Activated CD8-positive, alpha-beta T cell treated with anti-CD3 and anti-CD28 coated beads for 36 hours (primary cell): ENCODE measurements around the gene TMEM53. TPM values are rescaled to one million over a fixed set of nuclear protein-coding genes. Genes with fewer than 3 reads are reported as not detected.
A peak's percentile ranks its signal among the peaks of the same experiment; 100 is the strongest.

Source experiments
- ATAC-seq: fragments of 200-7000 bp; cut with Tn5 transposase; one replicate; pipeline ENCODE4 v1.10.0; 2021; ENCODE audit warnings: mild to moderate bottlenecking, moderate library complexity
- CTCF ChIA-PET: fragments of 350-600 bp; sonication (Branson Sonifier 250); formaldehyde crosslinking; loops from one replicate; lab custom pipeline; 2021; ENCODE audit warnings: antibody characterized with exemption; lab: Charles Lee
- POLR2A ChIA-PET: fragments of 350-600 bp; sonication (Branson Sonifier 250); formaldehyde crosslinking; loops from one replicate; lab custom pipeline; 2021; ENCODE audit warnings: antibody characterized with exemption; lab: Charles Lee
- DNase-seq: peaks from one replicate; pipeline ENCODE4 v3.0.0-alpha.2; 2020
- H3K27ac Mint-ChIP-seq: one replicate; pipeline ENCODE4 v1.8.0; 2021; ENCODE audit warnings: mild to moderate bottlenecking, mixed read lengths
- H3K27me3 Mint-ChIP-seq: one replicate; pipeline ENCODE4 v1.8.0; 2021; ENCODE audit warnings: mixed read lengths
- H3K36me3 Mint-ChIP-seq: one replicate; pipeline ENCODE4 v1.8.0; 2021; ENCODE audit warnings: low read depth, mixed read lengths
- H3K4me1 Mint-ChIP-seq: one replicate; pipeline ENCODE4 v1.8.0; 2021; ENCODE audit warnings: low read depth, mixed read lengths
- H3K4me3 Mint-ChIP-seq: one replicate; pipeline ENCODE4 v1.8.0; 2021; ENCODE audit warnings: mild to moderate bottlenecking, moderate library complexity, mixed read lengths
- H3K9me3 Mint-ChIP-seq: one replicate; pipeline ENCODE4 v1.8.0; 2021; ENCODE audit warnings: mixed read lengths
- intact Hi-C: fragments of 100-400 bp; cut with micrococcal nuclease; formaldehyde crosslinking; loops from one replicate; pipeline ENCODE4 v1.10.0; 2022
- total RNA-seq, 2 experiments: library from RNA; stranded (reverse); gene quantifications; one replicate each; pipeline ENCODE4 v1.2.3, GENCODE V29; 2021
- TF ChIP-seq, protein P1 (sequence below): fragments of 200-600 bp; IDR thresholded peaks from one replicate; pipeline ENCODE4 v1.8.0; 2022; ENCODE audit warnings: antibody characterized with exemption, mild to moderate bottlenecking

The TMEM53 gene
- total RNA-seq, 2 experiments from 2014 or later = 2.3 to 3.5 TPM

DNA sequence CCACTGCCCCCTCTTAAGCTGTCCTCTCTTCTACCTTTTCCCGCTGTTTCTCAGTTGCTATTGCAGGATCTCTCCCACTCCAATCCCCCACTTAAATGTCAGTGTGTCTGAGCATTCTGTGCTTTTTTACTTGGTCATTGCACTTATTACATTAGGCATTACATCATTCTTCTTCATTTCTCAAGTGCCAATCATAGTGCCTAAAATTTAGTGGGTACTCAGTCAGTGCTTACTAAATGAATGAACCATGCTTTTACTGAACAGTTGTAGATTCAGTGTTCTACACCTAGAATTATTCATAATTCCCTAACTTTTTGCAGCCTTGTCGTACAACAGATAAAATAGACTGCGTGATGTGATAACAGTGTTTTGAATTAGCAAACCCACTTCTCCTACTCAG, 19.6 kb upstream of the TMEM53 start:
- peak overlapping the region; percentile 60 for H3K27ac Mint-ChIP-seq
- DNase-seq (no peak), ATAC-seq (no peak)
- H3K9me3 Mint-ChIP-seq = no peaks in the 10 kb centered on the region
- peaks cover 41% of the 10 kb centered on the region for H3K4me1 Mint-ChIP-seq
- intact Hi-C loops = no loop called here
- POLR2A ChIA-PET = interaction anchor here (3.3 to 6.9 kb wide), 2 partner anchors 28 to 37 kb away, joined by 12 to 58 read pairs; partner anchors contain the start of gene RNU5D-1
- no peaks in the 10 kb centered on the region for H3K27me3 Mint-ChIP-seq
- CTCF ChIA-PET = interaction anchor here (0.8 kb wide), 1 partner anchor 24 kb away, joined by 4 read pairs; no protein-coding TSS in a partner anchor
- no peak overlapping the region for H3K4me3 Mint-ChIP-seq
- TF ChIP-seq, protein P1, sequence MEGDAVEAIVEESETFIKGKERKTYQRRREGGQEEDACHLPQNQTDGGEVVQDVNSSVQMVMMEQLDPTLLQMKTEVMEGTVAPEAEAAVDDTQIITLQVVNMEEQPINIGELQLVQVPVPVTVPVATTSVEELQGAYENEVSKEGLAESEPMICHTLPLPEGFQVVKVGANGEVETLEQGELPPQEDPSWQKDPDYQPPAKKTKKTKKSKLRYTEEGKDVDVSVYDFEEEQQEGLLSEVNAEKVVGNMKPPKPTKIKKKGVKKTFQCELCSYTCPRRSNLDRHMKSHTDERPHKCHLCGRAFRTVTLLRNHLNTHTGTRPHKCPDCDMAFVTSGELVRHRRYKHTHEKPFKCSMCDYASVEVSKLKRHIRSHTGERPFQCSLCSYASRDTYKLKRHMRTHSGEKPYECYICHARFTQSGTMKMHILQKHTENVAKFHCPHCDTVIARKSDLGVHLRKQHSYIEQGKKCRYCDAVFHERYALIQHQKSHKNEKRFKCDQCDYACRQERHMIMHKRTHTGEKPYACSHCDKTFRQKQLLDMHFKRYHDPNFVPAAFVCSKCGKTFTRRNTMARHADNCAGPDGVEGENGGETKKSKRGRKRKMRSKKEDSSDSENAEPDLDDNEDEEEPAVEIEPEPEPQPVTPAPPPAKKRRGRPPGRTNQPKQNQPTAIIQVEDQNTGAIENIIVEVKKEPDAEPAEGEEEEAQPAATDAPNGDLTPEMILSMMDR = no peak
- no peaks in the 10 kb centered on the region for H3K36me3 Mint-ChIP-seq

GRCh38 chr1:44693159-44693558, 18.9 kb upstream of the TMEM53 start:
- ChIA-PET POLR2A (interaction anchor here (3.3 to 6.9 kb wide), 2 partner anchors 29 to 38 kb away, joined by 12 to 58 read pairs; partner anchors contain the start of gene RNU5D-1), CTCF (interaction anchor here (0.8 to 0.9 kb wide), 2 partner anchors 25 to 38 kb away, joined by 3 to 4 read pairs; no protein-coding TSS in a partner anchor)
- Mint-ChIP-seq H3K27me3 (no peaks in the 10 kb centered on the region), H3K4me1 (peaks cover 40% of the 10 kb centered on the region), H3K9me3 (no peaks in the 10 kb centered on the region), H3K4me3 (no peak overlapping the region), H3K36me3 (no peaks in the 10 kb centered on the region), H3K27ac (no peak overlapping the region)
- ATAC-seq (peak; percentile 83), DNase-seq (peak; percentile 56)
- TF ChIP-seq, protein P1 = no peak
- intact Hi-C loops = no loop called here

DNA sequence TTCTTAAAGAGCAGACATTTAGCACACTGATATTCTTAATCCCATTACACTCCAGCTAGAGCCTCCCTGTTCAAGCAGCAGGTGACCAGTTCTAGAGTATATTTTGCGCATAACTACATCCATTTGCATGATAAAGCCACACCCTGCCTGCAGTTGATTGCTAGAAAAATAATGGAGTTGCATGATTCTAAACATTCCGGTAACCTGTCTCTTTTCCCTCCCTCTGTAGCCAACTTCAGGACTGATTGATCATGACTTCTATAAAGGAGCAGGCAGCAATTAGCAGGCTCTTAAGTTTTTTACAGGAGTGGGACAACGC, 15.1 kb upstream of the TMEM53 start:
- no peak overlapping the region for H3K27ac Mint-ChIP-seq
- H3K27me3 Mint-ChIP-seq = no peaks in the 10 kb centered on the region
- TF ChIP-seq, protein P1 = no peak
- intact Hi-C loops = no loop called here
- ChIA-PET POLR2A (interaction anchor here (1.3 kb wide), 1 partner anchor 8 kb away, joined by 4 read pairs; no protein-coding TSS in a partner anchor), CTCF (interaction anchor here (2.8 kb wide), 1 partner anchor 37 kb away, joined by 8 read pairs; no protein-coding TSS in a partner anchor)
- ATAC-seq (no peak), DNase-seq (no peak)
- no peaks in the 10 kb centered on the region for H3K9me3 Mint-ChIP-seq
- no peaks in the 10 kb centered on the region for H3K36me3 Mint-ChIP-seq
- H3K4me1 Mint-ChIP-seq = peaks cover 19% of the 10 kb centered on the region
- H3K4me3 Mint-ChIP-seq = no peak overlapping the region

DNA sequence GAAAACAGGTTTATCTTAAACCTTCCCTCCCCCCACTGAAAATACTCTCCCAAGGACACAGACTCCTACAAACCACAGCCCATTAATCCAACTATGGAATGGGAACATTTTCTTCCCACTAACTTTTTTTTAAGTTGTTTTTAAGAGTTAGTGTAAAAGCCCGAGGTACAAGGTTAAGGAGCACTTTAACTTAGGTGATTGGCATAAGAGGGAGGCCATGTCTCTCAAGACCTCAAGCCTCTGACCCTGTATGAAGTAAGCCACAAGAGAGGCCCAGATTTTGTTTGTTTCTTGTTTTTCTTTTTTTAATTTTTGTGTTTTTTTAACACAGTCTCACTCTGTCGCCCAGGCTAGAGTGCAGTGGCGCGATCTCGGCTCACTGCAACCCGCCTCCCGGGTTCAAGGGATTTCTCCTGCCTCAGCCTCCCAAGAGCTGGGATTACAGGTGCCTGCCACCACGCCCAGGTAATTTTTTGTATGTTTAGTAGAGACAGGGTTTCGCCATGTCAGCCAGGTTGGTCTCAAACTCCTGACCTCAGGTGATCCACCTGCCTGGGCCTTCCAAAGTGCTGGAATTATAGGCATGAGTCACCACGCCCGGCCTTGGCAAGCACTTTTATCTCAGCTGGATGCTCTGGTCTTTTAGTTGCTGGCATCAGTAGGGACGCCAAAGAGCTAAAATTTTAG, 14.6 kb upstream of the TMEM53 start:
- H3K27me3 Mint-ChIP-seq = no peaks in the 10 kb centered on the region
- intact Hi-C loops = no loop called here
- DNase-seq (no peak), ATAC-seq (no peak)
- no peaks in the 10 kb centered on the region for H3K36me3 Mint-ChIP-seq
- H3K4me3 Mint-ChIP-seq = no peak overlapping the region
- POLR2A ChIA-PET = interaction anchor here (1.3 kb wide), 1 partner anchor 8 kb away, joined by 4 read pairs; no protein-coding TSS in a partner anchor
- peaks cover 19% of the 10 kb centered on the region for H3K4me1 Mint-ChIP-seq
- H3K27ac Mint-ChIP-seq = no peak overlapping the region
- CTCF ChIA-PET = interaction anchor here (1.6 to 2.8 kb wide), 2 partner anchors 26 to 36 kb away, joined by 4 to 8 read pairs; no protein-coding TSS in a partner anchor
- TF ChIP-seq, protein P1 = no peak
- no peaks in the 10 kb centered on the region for H3K9me3 Mint-ChIP-seq

DNA sequence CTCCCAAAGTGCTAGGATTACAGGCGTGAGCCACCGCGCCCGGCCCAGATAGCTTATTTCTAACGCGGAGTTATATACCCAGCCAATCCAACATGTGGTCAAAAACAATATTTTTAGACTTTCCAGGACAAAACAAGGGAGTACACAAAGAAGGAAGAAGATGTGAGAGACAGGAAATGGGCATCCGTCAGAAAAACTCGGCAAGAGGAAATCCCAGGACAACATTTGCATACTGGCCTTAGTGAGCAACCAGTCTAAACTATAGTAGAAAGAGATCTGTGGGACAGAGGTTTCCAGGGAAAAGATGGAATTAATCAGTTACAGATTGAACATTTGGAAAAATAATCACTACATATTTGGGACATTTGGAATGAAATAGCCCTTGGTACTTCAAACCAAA, 11.6 kb upstream of the TMEM53 start:
- DNase-seq (no peak), ATAC-seq (no peak)
- Mint-ChIP-seq H3K9me3 (no peaks in the 10 kb centered on the region), H3K27me3 (no peaks in the 10 kb centered on the region), H3K36me3 (no peaks in the 10 kb centered on the region), H3K4me3 (no peak overlapping the region), H3K27ac (no peak overlapping the region), H3K4me1 (peaks cover 2% of the 10 kb centered on the region)
- intact Hi-C loops = no loop called here
- ChIA-PET CTCF (interaction anchor here (1.9 kb wide), 1 partner anchor 21 kb away, joined by 5 read pairs; no protein-coding TSS in a partner anchor), POLR2A (interaction anchor here (1.0 kb wide), 1 partner anchor 11 kb away, joined by 4 read pairs; the partner anchor contains the start of gene ARMH1)
- TF ChIP-seq, protein P1 = no peak
